Neural progenitor cell (in vitro differentiated cells): ENCODE measurements around the gene IL27RA.

Experiments
- EZH2 ChIP-seq: fragments of 200-600 bp; sonication (generic); IDR thresholded peaks from 2 replicates; pipeline ENCODE4 v1.6.1; 2017; ENCODE audit warnings: antibody characterized with exemption, mild to moderate bottlenecking, moderate library complexity
- TF ChIP-seq, protein P1 (sequence below): fragments of 200-600 bp; sonication (generic); IDR thresholded peaks from 2 replicates; pipeline ENCODE4 v1.5.1; 2017; ENCODE audit warnings: antibody characterized with exemption, mild to moderate bottlenecking

GRCh38 chr19:14021474-14021873, 10.1 kb upstream of the IL27RA start:
- TF ChIP-seq, protein P1, sequence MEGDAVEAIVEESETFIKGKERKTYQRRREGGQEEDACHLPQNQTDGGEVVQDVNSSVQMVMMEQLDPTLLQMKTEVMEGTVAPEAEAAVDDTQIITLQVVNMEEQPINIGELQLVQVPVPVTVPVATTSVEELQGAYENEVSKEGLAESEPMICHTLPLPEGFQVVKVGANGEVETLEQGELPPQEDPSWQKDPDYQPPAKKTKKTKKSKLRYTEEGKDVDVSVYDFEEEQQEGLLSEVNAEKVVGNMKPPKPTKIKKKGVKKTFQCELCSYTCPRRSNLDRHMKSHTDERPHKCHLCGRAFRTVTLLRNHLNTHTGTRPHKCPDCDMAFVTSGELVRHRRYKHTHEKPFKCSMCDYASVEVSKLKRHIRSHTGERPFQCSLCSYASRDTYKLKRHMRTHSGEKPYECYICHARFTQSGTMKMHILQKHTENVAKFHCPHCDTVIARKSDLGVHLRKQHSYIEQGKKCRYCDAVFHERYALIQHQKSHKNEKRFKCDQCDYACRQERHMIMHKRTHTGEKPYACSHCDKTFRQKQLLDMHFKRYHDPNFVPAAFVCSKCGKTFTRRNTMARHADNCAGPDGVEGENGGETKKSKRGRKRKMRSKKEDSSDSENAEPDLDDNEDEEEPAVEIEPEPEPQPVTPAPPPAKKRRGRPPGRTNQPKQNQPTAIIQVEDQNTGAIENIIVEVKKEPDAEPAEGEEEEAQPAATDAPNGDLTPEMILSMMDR, result no peak
- TF ChIP-seq EZH2, result no peak
